Endothelial cell of hepatic sinusoid (primary cell): Measurements from ENCODE around the gene WDR59.
"Not testable (repeated sequence)": the region's sequence is repeated elsewhere in the genome, so short reads cannot be mapped to it uniquely, and the experiment has no call there.

Source experiments
- in situ Hi-C: cut with HindIII; loops from 2 replicates; pipeline ENCODE4 v1.10.0; 2017; ENCODE audit warnings: low sequenced_read_pairs

Gene WDR59

DNA sequence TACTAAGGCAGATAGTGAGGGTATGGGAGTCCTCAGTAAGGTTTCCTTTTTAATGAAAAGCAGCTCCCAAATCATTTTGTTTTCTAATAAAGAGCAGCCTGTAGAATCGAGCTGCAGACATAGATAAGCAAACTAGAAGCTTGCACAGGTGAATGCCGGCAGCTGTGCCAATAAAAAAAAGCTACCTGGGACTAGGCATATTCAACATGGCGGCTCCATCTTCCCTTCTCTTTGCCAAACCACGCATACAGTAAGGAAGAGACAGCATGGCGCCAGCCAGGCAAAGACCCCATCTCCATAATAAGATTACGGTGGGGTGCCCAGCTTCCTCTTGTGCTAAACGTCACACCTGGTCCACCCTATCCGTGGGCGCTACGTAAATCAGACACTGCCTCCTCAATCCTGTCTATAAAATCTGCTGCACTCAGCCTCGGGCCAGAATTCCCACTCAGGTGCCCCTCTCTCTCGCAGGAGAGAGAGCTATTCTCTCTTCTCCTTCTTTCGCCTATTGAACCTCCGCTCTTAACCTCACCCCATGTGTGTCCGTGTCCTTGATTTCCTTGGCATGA, 117.6 kb downstream of the WDR59 start:
- in situ Hi-C loops, result loop anchor here (5.0 kb wide), 1 partner anchor 45 kb away; no protein-coding TSS in a partner anchor

DNA sequence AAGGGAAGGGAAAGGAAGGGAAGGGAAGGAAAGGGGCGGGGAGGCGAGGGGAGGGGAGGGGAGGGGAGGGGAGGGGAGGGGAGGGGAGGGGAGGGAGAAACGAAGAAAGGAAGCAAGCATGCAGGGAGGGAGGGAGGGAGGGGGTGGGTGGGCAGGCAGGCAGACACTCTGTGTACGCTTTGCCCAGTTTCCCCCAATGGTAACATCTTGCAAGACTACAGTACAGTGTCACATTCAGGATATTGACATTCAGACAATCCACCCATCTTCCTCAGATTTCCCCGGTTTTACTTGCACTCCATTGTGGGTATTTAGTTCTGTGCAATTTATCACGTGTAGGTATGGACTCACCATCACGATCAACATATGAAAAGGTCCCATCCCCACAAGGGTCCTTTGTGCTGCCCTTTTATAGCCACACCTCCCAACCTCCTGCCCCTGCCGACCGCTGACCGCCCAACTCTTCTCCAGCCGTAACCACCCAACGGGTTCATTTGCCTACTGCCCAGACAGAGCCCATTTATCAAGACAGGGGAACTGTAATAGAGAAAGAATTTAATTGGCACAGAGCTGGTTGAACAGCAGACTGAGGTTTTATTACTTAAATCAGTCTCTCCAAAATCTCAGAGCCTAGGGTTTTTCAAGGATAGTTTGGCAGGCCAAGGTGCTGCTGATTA, 118.9 kb downstream of the WDR59 start:
- in situ Hi-C loops, result loop anchor here (5.0 kb wide), 1 partner anchor 44 kb away; no protein-coding TSS in a partner anchor

DNA sequence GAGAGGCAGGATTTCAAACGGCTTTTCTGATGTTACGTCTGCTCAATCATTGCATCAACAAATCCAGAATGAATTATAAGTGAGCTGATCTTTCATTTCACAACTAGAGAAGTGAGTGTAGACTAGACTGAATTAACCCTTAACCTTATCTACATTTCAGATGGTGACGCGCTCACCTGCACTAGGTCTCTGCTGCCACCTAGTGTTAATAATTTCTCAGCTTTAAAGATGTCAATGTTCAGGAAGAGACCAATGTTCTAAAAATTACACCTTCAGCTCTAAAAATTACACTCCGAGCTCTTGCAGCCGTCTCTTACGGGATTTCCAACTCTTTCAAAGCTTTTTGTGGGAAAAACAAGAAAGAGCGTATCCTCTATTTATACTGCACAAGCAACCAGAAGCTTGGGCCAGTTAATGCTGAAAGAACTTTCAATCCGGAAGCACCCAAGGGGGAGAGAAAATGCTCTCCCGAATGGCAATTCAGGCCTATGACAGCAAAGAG, 122.1 kb downstream of the WDR59 start:
- in situ Hi-C loops, result no loop called here

DNA sequence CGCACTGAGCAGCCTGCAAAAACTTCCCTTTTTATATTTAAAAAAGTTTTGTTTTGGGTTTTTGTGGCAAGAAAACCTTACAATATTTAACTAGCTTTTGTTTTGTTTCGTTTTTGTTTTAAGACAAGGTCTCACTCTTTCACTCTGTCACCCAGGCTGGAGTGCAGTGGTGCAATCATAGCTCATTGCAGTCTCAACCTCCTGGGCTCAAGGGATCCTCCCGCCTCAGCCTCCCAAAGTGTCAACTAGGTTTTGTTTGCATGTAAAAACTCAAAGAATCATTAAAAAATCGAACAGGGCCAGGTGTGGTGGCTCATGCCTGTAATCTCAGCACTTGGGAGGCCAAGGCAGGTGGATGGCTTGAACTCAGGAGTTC, 132.4 kb downstream of the WDR59 start:
- in situ Hi-C loops, result loop anchor here (5.0 kb wide), 1 partner anchor 90 kb away; no protein-coding TSS in a partner anchor

- in situ Hi-C loops, result loop anchor here (5.0 kb wide), 1 partner anchor 88 kb away; no protein-coding TSS in a partner anchor
These were observed 134.9 kb downstream of the WDR59 start for GRCh38 chr16:74850027-74850426.

GRCh38 chr16:74847202-74847601, 137.7 kb downstream of the WDR59 start:
- in situ Hi-C loops, result no loop called here

- in situ Hi-C loops, result no loop called here
These were observed 138.2 kb downstream of the WDR59 start for GRCh38 chr16:74846714-74847113.

GRCh38 chr16:74844041-74844980, 140.6 kb downstream of the WDR59 start:
- in situ Hi-C loops, result no loop called here

DNA sequence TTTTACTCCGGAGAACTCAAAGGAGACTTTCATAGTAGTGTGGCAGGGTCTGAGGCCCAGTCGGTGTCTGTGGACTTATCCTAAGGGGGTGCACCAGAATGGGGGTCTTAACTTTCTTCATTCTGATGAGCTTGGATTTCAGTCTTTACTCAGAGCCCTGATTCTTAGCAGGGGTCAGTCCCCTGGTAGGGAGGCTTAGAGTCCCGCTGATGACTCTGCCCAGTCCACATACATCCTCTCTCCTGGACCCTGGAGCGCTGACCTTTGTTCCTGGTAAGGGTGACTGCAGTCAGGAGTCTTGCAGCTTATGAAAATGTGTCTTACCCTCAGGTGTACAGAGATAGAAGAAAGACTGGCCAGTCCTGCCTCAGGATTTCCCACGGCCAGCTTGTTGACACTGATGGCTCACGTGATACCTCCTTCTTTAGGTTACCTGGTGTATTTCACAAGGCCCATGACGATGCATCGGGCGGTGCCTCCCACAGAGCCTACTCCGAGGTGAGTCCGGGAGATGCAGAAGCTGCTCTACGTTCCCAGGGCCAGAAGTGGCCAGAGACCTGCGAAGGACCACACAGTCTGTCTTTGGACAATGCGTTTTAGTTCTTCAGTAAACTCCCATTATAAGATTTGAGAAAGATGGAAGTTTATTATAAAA, 141.4 kb downstream of the WDR59 start:
- in situ Hi-C loops, result not testable (repeated sequence)

DNA sequence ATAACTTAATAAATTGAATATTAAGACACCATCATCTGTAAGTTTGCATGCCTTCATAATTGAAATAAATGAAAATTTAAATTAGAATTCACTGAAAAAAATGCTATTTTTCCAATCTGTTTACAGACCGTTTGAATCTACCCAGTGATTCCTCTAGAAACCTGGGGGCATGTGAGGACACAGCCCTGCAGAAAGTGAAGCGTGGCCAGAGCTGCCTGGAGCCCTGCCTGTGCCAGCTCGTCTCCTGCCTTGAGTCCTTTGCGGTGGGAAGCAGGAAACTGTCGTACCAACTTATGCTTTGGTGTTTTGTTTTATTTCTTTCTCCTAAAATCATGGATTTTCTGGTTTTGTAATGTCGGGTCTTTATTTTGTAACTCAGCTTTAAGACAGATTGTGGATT, 142.5 kb downstream of the WDR59 start:
- in situ Hi-C loops, result no loop called here

GRCh38 chr16:74841904-74842303, 143.0 kb downstream of the WDR59 start:
- in situ Hi-C loops, result no loop called here

GRCh38 chr16:74841469-74841868, 143.5 kb downstream of the WDR59 start:
- in situ Hi-C loops, result no loop called here

DNA sequence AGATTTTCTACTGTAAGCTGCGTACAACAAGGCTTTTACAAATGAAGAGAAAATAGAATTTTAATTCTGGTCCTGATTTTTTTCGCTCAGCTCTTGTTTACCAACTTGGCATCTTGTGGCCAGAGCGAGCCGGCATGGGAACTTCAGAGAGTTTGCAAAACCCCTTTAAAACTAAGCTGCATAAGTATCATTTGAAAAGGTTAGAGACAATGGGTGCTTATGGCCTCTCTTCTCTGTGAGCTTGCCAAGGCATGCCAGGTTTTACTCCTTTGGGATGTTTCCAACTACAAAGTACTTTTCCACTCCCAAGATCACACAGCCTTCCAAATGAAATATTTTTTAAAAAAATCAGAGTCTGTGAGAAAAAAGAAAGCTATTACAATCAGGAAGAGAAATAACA, 147.9 kb downstream of the WDR59 start:
- in situ Hi-C loops, result no loop called here

- in situ Hi-C loops, result no loop called here
These were observed 148.7 kb downstream of the WDR59 start for GRCh38 chr16:74836111-74836671.

DNA sequence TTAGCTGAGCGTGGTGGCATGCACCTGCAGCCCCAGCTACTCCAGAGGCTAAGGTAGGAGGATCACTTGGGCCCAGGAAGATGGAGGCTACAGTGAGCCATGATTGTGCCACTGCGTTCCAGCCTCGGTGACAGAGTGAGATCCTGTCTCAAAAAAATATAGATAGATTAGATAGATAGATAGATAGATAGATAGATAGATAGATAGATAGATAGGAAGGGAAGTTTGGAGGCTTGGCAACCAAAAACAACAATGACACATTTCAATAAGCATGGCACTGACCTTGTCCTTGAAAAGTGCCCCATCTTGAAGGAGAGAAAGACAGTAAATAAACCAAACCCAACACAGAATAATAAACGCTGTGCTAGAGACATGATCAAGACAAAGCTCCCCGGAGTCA, 152.7 kb downstream of the WDR59 start:
- in situ Hi-C loops, result no loop called here

GRCh38 chr16:74831467-74831866, 153.5 kb downstream of the WDR59 start:
- in situ Hi-C loops, result no loop called here

- in situ Hi-C loops, result no loop called here
These were observed 154.3 kb downstream of the WDR59 start for GRCh38 chr16:74830648-74831047.

DNA sequence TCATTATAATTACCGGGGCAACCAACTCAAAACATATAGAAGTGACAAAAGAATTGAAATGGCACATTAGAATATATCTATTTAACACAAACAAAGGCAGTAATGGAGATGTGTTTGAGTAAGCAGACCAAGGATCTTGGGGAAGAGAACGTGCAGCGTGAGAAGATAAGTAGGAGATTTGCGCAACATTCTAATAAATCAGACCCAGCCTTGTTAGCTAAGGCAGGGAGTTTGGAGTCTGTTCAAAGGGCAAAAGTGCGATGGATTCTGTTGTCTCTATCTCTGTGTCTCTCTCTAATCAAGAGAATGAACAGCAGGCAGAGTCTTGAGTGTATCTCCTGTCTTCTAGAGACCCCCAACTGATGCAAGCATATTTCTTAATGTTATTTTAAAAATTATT, 155.3 kb downstream of the WDR59 start:
- in situ Hi-C loops, result no loop called here

GRCh38 chr16:74825941-74826340, 159.0 kb downstream of the WDR59 start:
- in situ Hi-C loops, result no loop called here

GRCh38 chr16:74825016-74825415, 159.9 kb downstream of the WDR59 start:
- in situ Hi-C loops, result no loop called here
